Measurements from ENCODE around the gene SOX15.
A peak's percentile ranks its signal among the peaks of the same experiment; 100 is the strongest.

The SOX15 gene

DNA sequence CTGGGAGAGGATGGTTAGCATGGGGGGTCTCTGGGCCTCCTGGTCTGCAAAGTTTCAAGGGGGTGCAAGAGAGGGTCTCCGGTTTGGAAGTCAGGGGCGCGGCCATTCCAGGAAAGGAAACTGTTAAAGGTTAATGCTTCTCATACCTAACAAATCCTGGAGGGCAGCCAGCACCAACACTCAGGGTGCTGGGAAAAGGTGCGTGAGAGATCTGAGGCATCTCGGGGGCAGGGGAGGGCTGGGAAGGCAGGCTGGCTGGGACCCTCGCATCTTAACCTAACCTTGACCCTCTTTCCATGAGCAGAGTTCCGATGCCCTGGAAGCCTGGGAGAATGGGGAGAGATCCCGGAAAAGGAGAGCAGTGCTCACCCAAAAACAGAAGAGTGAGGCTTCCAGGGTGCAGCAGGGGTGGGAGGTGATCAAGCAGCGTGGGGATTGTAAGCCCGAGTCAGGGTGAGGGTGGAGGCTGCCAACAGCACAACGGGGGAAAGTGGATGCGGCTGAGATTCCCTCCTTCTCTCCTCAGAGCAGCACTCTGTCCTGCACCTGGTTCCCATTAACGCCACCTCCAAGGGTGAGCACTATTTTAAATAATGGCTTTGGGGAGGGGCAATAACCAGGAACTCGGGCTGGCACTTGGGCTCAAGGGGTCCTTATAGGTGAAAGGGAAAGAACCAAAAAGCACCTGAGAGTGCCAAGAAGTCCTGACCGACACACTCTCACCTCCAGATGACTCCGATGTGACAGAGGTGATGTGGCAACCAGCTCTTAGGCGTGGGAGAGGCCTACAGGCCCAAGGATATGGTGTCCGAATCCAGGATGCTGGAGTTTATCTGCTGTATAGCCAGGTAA, 30.3 kb downstream of the SOX15 start:
- Mint-ChIP-seq H3K27ac (no peak overlapping the region), H3K4me3 (peak overlapping the region; percentile 95), H3K27me3 (no peaks in the 10 kb centered on the region), H3K4me1 (peaks cover 69% of the 10 kb centered on the region), H3K36me3 (ENCODE audit: low read depth) (peaks cover 13% of the 10 kb centered on the region), H3K9me3 (no peaks in the 10 kb centered on the region)
- DNase-seq (no peak), ATAC-seq (no peak)

DNA sequence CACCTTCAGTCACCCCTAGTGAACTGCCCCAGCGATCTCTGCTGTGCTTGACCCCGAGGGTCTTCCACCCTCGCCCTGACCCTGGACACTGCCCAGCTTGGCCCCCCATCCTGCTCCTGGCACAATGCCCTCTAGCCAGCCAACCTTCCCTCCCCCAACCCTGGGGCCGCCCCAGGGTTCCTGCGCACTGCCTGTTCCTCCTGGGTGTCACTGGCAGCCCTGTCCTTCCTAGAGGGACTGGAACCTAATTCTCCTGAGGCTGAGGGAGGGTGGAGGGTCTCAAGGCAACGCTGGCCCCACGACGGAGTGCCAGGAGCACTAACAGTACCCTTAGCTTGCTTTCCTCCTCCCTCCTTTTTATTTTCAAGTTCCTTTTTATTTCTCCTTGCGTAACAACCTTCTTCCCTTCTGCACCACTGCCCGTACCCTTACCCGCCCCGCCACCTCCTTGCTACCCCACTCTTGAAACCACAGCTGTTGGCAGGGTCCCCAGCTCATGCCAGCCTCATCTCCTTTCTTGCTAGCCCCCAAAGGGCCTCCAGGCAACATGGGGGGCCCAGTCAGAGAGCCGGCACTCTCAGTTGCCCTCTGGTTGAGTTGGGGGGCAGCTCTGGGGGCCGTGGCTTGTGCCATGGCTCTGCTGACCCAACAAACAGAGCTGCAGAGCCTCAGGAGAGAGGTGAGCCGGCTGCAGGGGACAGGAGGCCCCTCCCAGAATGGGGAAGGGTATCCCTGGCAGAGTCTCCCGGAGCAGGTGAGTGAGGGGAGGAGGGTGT, 31.2 kb downstream of the SOX15 start, which contains the start of gene TNFSF13:
Gene TNFSF13, plus strand, starts transcription at position 207 of the 776 bp plus-strand sequence. Its CDS starts 290 bp downstream, at position 497.
- Mint-ChIP-seq H3K27me3 (no peaks in the 10 kb centered on the region), H3K36me3 (ENCODE audit: low read depth) (peaks cover 8% of the 10 kb centered on the region), H3K4me3 (peak within 1 kb of the TSS; percentile 95), H3K4me1 (peaks cover 64% of the 10 kb centered on the region), H3K9me3 (no peaks in the 10 kb centered on the region), H3K27ac (peak within 1 kb of the TSS; percentile 78)
- no peak for ATAC-seq
- DNase-seq = no peak

DNA sequence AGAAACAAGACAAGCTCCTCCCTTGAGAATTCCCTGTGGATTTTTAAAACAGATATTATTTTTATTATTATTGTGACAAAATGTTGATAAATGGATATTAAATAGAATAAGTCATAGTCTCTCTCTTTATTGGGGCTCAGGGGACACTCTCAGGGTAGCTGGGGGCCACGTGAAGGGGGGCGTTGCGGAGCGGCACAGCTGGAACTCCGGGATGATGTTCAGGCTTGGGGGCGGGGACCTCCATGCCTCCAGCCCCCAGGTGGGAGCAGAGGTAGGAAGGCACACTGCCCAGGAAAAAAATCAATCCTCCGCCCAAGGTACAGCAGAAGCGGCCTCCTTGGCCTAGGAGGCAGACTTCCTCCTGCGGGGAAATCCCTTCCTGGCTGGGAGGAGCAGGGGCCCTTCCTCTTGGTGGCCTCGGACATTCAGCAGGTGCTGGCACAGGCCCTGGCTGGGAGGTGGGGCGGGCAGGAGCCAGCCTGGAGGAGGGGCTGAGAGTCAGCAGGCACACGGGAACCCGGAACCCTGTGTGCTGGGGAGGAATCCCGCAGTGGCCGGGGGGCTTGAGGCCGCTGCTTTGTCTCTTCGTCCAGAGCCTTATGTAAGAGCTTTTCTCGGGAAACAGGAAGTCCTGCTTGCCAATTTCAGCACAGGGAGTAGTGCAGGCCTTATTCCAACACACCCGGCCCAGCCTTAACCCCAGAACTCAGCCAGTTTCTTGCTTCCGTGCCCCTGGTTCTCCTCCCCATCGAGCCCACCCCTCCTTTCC, 31.9 kb downstream of the SOX15 start:
- H3K9me3 Mint-ChIP-seq = no peaks in the 10 kb centered on the region

DNA sequence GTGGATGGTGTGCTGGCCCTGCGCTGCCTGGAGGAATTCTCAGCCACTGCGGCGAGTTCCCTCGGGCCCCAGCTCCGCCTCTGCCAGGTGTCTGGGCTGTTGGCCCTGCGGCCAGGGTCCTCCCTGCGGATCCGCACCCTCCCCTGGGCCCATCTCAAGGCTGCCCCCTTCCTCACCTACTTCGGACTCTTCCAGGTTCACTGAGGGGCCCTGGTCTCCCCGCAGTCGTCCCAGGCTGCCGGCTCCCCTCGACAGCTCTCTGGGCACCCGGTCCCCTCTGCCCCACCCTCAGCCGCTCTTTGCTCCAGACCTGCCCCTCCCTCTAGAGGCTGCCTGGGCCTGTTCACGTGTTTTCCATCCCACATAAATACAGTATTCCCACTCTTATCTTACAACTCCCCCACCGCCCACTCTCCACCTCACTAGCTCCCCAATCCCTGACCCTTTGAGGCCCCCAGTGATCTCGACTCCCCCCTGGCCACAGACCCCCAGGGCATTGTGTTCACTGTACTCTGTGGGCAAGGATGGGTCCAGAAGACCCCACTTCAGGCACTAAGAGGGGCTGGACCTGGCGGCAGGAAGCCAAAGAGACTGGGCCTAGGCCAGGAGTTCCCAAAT, 32.6 kb downstream of the SOX15 start:
- Mint-ChIP-seq H3K4me3 (no peak overlapping the region), H3K9me3 (no peaks in the 10 kb centered on the region), H3K27ac (peak overlapping the region; percentile 74), H3K27me3 (no peaks in the 10 kb centered on the region), H3K4me1 (peaks cover 70% of the 10 kb centered on the region), H3K36me3 (ENCODE audit: low read depth) (no peaks in the 10 kb centered on the region)
- ATAC-seq = no peak
- DNase-seq = no peak

More for the DNA sequence above, 31.9 kb downstream of the SOX15 start:
- Mint-ChIP-seq H3K36me3 (ENCODE audit: low read depth) (peaks cover 7% of the 10 kb centered on the region), H3K27me3 (no peaks in the 10 kb centered on the region), H3K27ac (peak overlapping the region; percentile 78), H3K4me1 (peaks cover 69% of the 10 kb centered on the region), H3K4me3 (peak overlapping the region; percentile 95)
- DNase-seq (peak; percentile 60), ATAC-seq (peak; percentile 20)

DNA sequence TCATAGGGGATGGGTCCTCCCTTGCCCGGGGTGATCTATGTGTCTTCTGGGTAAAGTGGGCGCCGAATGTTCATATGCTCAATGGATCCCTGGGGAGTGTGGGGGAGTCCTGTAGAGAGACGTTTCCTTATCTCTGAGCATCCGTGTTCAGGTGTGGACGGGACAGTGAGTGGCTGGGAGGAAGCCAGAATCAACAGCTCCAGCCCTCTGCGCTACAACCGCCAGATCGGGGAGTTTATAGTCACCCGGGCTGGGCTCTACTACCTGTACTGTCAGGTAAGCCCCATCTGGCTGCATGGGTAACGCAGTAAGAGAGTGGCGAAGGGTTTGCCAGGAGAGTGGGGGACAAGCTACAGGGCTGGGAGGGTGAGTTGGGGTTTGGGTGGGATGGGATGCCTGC, 33.3 kb downstream of the SOX15 start:
- H3K4me3 Mint-ChIP-seq = no peak overlapping the region
- no peaks in the 10 kb centered on the region for H3K27me3 Mint-ChIP-seq
- ATAC-seq (no peak), DNase-seq (no peak)
- no peaks in the 10 kb centered on the region for H3K9me3 Mint-ChIP-seq
- H3K27ac Mint-ChIP-seq = no peak overlapping the region
- peaks cover 76% of the 10 kb centered on the region for H3K4me1 Mint-ChIP-seq
- no peaks in the 10 kb centered on the region for H3K36me3 Mint-ChIP-seq (ENCODE audit: low read depth)

DNA sequence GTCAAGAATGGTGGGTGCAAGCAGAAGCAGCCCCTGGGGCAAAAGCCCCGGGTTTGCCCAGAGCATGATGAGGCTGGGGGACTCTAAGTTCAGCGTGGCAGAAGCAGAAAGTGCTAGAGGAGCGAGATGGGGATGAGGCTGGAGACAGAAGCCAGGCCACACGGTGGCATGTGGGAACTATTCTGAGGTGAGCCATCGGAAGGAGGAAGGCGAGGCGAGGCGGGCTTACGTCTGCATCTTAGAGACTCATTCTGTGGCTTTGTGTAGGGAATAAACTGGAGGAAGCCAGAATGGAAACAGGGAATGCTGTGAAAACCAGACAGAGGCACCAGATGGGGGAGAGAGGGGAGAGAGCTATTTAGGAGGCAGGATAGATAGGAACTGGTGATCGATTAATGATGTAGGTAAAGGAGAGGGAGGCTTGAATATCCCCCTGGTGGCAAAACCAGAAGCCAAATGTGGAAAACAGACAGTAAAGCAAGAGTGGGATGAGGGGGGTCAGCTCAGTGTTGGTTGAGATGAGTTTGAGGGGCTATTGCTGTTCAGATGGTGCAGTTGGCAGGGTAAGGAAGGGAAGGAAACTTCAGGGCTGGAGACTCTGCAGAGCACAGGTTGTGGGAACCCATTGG, 34.5 kb downstream of the SOX15 start:
- Mint-ChIP-seq H3K4me3 (no peak overlapping the region), H3K9me3 (no peaks in the 10 kb centered on the region), H3K27ac (no peak overlapping the region), H3K36me3 (ENCODE audit: low read depth) (no peaks in the 10 kb centered on the region), H3K4me1 (peaks cover 80% of the 10 kb centered on the region), H3K27me3 (no peaks in the 10 kb centered on the region)
- DNase-seq (no peak), ATAC-seq (no peak)

DNA sequence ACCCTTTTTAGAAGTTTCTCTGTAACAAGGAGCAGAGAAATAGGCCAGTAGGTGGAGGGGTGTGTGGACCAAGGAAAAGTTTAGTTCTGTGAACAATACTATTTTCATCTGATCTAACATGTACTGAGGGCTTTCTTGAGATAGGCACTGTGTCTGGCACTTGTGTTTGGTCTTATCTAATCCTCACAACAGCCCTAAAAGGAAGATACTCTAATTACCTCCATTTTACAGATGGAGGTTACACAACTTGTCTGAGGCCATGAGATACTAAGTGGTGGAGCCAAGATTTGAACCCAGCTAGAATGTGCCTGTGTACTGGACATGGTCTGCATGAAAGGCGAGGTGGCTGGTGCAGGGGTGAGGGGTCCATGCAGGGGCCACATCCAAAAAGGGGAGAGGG, 36.5 kb downstream of the SOX15 start:
- H3K4me1 Mint-ChIP-seq = peaks cover 75% of the 10 kb centered on the region
- ATAC-seq (no peak), DNase-seq (no peak)
- no peaks in the 10 kb centered on the region for H3K9me3 Mint-ChIP-seq
- no peaks in the 10 kb centered on the region for H3K36me3 Mint-ChIP-seq (ENCODE audit: low read depth)
- peaks cover under 1% of the 10 kb centered on the region for H3K27me3 Mint-ChIP-seq
- no peak overlapping the region for H3K4me3 Mint-ChIP-seq
- H3K27ac Mint-ChIP-seq = peak overlapping the region; percentile 85

DNA sequence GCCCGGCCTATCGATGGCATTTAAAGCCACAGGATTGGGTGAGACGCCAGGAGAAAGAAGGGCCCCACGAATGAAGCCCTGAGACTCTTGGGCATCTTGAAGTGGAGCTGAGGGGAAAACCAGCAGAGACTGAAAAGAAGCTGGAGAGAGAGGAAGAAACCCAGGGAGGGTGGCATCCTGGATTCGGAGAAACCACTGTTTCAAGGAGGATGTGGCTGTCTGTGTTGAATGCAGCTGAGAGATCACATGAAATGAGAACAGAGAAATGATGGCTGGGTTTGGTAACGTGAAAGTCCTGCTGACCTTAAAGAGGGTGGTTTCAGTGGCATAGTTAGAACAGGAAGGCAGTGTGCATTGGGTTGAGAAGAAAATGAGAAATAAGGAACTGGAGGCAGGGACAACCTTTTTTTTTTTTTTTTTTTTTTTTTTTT, 37.3 kb downstream of the SOX15 start:
- H3K4me1 Mint-ChIP-seq = peaks cover 74% of the 10 kb centered on the region
- peak overlapping the region; percentile 85 for H3K27ac Mint-ChIP-seq
- peak overlapping the region; percentile 56 for H3K4me3 Mint-ChIP-seq
- ATAC-seq (peak; percentile 65), DNase-seq (no peak)
- peaks cover 4% of the 10 kb centered on the region for H3K27me3 Mint-ChIP-seq
- no peaks in the 10 kb centered on the region for H3K9me3 Mint-ChIP-seq
- no peaks in the 10 kb centered on the region for H3K36me3 Mint-ChIP-seq (ENCODE audit: low read depth)

DNA sequence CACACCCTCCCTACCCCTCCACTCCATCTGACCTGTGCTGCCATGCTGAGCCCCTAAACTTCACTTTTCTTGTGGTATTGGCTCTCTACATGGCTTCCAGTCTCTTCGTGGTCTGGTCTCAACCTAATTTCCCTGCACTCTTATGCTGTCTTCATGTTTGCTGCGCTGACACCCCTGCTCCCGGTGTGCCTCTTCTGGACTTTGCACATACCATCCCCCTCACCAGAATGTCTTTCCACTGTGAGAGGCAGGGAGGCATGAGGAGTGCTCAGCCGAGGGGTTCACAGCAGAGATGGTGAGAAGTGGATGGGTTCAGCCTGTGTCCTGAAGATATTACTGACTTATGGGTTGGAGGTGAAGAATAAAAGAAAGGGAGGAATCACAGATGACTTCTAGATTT, 38.5 kb downstream of the SOX15 start:
- DNase-seq (no peak), ATAC-seq (no peak)
- peaks cover 4% of the 10 kb centered on the region for H3K27me3 Mint-ChIP-seq
- no peaks in the 10 kb centered on the region for H3K36me3 Mint-ChIP-seq (ENCODE audit: low read depth)
- H3K27ac Mint-ChIP-seq = peak overlapping the region; percentile 85
- H3K9me3 Mint-ChIP-seq = no peaks in the 10 kb centered on the region
- H3K4me1 Mint-ChIP-seq = peaks cover 72% of the 10 kb centered on the region
- H3K4me3 Mint-ChIP-seq = peak overlapping the region; percentile 51

DNA sequence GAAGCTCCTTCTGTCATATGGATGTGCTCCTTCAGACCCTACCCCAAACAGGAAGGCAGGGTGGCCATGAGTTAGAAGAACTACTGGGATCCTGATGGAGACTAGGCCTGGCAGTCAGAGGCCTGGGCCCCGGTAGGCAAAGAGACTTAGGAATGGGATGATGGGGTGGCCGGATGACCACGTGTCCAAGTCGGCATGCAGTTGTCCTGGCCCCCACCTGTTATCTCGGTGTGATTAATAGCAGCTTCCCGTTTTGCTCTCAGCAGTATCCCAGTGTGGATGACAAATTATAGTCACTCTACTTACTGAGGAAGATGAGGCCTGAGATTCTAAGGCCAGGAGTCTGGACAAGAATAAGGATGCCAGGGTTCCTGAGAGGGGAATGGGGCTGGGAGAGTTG, 39.5 kb downstream of the SOX15 start:
- Mint-ChIP-seq H3K4me1 (peaks cover 67% of the 10 kb centered on the region), H3K9me3 (no peaks in the 10 kb centered on the region), H3K4me3 (no peak overlapping the region), H3K36me3 (ENCODE audit: low read depth) (no peaks in the 10 kb centered on the region), H3K27me3 (peaks cover 4% of the 10 kb centered on the region), H3K27ac (no peak overlapping the region)
- DNase-seq (no peak), ATAC-seq (no peak)

DNA sequence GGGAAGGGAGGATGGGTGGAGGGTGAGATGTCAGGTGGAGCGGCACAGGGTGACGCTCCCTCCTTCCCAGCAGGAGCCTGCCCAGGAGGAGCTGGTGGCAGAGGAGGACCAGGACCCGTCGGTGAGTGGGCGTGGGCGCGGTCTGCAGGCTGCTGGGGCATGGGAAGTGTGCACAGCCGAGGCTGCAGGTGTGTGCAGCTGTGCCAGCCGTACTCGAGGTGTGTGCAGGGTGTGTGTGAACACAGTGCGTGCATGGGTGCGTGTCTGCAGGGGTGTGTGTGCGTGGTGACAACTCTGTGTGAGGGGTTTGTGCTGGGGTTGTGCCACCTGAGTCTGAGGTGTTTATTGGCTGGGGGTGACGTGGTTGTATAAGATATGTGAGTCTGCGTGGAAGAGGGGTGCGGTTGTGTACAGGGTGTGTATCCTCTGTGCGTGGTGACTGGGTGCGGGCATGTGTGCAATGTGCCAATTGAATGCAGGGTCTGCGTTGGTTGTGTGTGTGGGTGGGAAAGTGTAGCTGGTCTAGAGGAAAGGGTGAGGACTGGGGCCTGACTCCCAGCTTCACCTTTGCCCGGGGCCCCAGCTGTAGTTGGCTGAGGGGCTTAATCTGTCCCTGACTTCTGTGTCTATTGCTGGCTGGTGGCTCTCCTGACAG, 40.4 kb downstream of the SOX15 start:
- ATAC-seq (peak; percentile 44), DNase-seq (peak; percentile 55)
- Mint-ChIP-seq H3K9me3 (no peaks in the 10 kb centered on the region), H3K36me3 (ENCODE audit: low read depth) (no peaks in the 10 kb centered on the region), H3K4me3 (peak overlapping the region; percentile 71), H3K27ac (peak overlapping the region; percentile 25), H3K27me3 (peaks cover 4% of the 10 kb centered on the region), H3K4me1 (peaks cover 59% of the 10 kb centered on the region)

DNA sequence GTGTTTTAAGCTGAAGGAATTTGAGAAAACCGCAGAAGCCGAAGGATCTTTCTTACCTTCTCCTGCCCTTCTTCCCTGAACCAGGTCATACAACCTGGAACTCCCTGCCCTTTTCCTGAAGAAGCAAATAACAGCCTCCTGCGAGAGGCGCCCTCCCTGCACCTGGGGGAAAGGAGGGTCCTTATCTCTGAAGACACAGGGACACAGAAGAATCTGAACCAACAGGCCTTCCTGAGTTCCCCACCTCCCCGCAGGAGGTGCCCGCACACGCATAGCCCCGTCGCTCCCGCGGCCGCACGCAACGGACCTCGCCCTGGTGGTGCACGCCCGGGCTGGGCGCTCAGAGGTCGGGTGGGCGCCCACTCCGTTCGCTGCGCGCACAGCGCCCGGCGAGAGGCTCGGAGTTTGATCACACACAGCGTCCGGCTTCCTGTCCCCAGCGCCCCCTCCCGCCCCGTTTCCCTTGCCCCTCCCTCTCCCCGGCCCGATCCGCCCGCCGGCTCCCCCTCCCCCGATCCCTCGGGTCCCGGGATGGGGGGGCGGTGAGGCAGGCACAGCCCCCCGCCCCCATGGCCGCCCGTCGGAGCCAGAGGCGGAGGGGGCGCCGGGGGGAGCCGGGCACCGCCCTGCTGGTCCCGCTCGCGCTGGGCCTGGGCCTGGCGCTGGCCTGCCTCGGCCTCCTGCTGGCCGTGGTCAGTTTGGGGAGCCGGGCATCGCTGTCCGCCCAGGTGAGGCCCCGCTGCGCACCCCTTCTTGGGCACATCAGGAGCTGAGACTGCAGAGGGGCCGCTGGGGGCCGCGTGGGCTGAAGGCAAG, 41.1 kb downstream of the SOX15 start, which contains the start of gene TNFSF12:
Gene TNFSF12, plus strand, starts transcription at position 474 of the 816 bp plus-strand sequence. Its CDS starts 96 bp downstream, at position 570.
- ATAC-seq = peak; percentile 44
- Mint-ChIP-seq H3K9me3 (no peaks in the 10 kb centered on the region), H3K4me1 (peaks cover 56% of the 10 kb centered on the region), H3K36me3 (ENCODE audit: low read depth) (no peaks in the 10 kb centered on the region), H3K27me3 (peaks cover 4% of the 10 kb centered on the region), H3K4me3 (peak within 1 kb of the TSS; percentile 77), H3K27ac (peak within 1 kb of the TSS; percentile 72)
- DNase-seq = peak; percentile 68
